H1 (cell line): ENCODE data around the gene ZBTB20.

Source experiments
- BRCA1 ChIP-seq: IDR thresholded peaks from 2 replicates; pipeline ENCODE4 v1.6.1; 2012; ENCODE audit warnings: low read depth, low read length, improper control_type of control experiment
- CTCF ChIP-seq, 3 experiments: IDR thresholded peaks; 1 replicate in 2 of 3; 2 replicates in 1 of 3; pipeline versions ENCODE4 v1.5.1 to v1.6.1; 2011; ENCODE audit warnings: low read length in 3 of 3, mild to moderate bottlenecking in 3 of 3, inconsistent platforms in 2 of 3, low read depth in 1 of 3, moderate library complexity in 1 of 3; ENCODE audit not compliant: insufficient read depth in 1 of 3; ENCODE audit errors: control extremely low read depth in 1 of 3
- EP300 ChIP-seq, 2 experiments: IDR thresholded peaks; 1 replicate in 1 of 2; 2 replicates in 1 of 2; pipeline ENCODE4 v1.6.1; 2011 to 2012; ENCODE audit warnings: low read depth in 2 of 2, low read length in 2 of 2, mild to moderate bottlenecking in 2 of 2, borderline replicate concordance in 1 of 2, inconsistent platforms in 1 of 2, moderate library complexity in 1 of 2
- POLR2A ChIP-seq, 2 experiments: IDR thresholded peaks; 1 replicate in 1 of 2; 2 replicates in 1 of 2; pipeline ENCODE4 v1.6.1; 2011; ENCODE audit warnings: low read depth in 2 of 2, low read length in 2 of 2, mild to moderate bottlenecking in 2 of 2; ENCODE audit errors: control extremely low read depth in 1 of 2

DNA sequence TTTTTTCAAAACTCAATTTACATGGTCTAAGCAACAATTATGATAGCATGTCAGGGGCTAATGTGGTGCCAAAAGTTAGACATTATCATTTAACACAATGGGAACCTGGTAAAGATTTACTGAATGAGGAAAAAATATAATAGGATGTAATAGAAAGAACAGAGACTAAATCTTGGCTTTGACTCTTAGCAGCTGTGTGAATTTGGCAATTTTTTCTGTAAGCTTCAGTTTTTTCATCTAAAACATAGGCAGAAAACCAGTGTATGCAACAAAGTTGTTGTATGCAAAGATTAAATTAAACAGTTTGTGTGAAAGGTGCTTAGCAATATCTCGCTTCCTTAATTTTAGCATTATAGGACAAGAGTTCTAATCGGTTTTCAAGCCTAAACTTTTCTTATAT lies 57.6 kb downstream of the ZBTB20 start:
- no peak for TF ChIP-seq CTCF (IDR thresholded peaks at IDR 0.05; ENCODE audit: control extremely low read depth in 1 of 3, insufficient read depth in 1 of 3, low read depth in 1 of 3, low read length in 3 of 3)
- no peak for TF ChIP-seq BRCA1
- no peak for TF ChIP-seq EP300 (IDR thresholded peaks at IDR 0.05; ENCODE audit: borderline replicate concordance in 1 of 2, low read depth in 2 of 2, low read length in 2 of 2)
- TF ChIP-seq POLR2A (IDR thresholded peaks at IDR 0.05; ENCODE audit: control extremely low read depth in 1 of 2, low read depth in 2 of 2, low read length in 2 of 2): no peak
